ENCODE data around the gene SCYGR8.

DNA sequence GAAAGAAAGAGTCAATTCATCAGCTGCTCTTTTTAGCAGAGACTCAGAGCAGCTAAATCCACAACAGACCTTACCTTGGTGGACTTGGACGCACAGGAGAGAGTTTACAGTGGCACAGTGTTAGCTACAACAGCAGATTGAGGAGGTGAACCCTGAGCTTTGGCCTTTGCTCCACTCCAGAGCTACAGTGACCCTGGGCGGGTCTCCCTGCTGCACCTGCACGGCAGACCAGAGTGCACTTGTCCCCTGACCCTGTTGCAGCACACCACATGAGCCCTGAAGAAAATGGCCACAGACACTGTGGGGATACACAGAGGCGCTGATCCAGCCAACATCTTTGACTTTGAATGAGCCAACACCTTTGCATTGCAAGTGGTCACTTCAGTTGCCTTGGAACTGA, 38.8 kb upstream of the SCYGR8 start:
- TF ChIP-seq, protein P1, sequence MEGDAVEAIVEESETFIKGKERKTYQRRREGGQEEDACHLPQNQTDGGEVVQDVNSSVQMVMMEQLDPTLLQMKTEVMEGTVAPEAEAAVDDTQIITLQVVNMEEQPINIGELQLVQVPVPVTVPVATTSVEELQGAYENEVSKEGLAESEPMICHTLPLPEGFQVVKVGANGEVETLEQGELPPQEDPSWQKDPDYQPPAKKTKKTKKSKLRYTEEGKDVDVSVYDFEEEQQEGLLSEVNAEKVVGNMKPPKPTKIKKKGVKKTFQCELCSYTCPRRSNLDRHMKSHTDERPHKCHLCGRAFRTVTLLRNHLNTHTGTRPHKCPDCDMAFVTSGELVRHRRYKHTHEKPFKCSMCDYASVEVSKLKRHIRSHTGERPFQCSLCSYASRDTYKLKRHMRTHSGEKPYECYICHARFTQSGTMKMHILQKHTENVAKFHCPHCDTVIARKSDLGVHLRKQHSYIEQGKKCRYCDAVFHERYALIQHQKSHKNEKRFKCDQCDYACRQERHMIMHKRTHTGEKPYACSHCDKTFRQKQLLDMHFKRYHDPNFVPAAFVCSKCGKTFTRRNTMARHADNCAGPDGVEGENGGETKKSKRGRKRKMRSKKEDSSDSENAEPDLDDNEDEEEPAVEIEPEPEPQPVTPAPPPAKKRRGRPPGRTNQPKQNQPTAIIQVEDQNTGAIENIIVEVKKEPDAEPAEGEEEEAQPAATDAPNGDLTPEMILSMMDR (IDR thresholded peaks at IDR 0.05; ENCODE audit: poor library complexity, severe bottlenecking), result no peak
- no peak for TF ChIP-seq TAF1 (IDR thresholded peaks at IDR 0.05; ENCODE audit: low read depth)
- TF ChIP-seq, protein P2, sequence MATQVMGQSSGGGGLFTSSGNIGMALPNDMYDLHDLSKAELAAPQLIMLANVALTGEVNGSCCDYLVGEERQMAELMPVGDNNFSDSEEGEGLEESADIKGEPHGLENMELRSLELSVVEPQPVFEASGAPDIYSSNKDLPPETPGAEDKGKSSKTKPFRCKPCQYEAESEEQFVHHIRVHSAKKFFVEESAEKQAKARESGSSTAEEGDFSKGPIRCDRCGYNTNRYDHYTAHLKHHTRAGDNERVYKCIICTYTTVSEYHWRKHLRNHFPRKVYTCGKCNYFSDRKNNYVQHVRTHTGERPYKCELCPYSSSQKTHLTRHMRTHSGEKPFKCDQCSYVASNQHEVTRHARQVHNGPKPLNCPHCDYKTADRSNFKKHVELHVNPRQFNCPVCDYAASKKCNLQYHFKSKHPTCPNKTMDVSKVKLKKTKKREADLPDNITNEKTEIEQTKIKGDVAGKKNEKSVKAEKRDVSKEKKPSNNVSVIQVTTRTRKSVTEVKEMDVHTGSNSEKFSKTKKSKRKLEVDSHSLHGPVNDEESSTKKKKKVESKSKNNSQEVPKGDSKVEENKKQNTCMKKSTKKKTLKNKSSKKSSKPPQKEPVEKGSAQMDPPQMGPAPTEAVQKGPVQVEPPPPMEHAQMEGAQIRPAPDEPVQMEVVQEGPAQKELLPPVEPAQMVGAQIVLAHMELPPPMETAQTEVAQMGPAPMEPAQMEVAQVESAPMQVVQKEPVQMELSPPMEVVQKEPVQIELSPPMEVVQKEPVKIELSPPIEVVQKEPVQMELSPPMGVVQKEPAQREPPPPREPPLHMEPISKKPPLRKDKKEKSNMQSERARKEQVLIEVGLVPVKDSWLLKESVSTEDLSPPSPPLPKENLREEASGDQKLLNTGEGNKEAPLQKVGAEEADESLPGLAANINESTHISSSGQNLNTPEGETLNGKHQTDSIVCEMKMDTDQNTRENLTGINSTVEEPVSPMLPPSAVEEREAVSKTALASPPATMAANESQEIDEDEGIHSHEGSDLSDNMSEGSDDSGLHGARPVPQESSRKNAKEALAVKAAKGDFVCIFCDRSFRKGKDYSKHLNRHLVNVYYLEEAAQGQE (IDR thresholded peaks at IDR 0.05; ENCODE audit: borderline replicate concordance), result no peak
- TF ChIP-seq POLR2AphosphoS5 (IDR thresholded peaks at IDR 0.05), result no peak
- TF ChIP-seq EZH2 (IDR thresholded peaks at IDR 0.05; ENCODE audit: borderline replicate concordance, insufficient read depth, low read length, poor library complexity, severe bottlenecking), result no peak
- TF ChIP-seq RAD21 (conservative IDR thresholded peaks at IDR 0.05), result no peak

Measured in neural cell (in vitro differentiated cells).